ENCODE data around the gene HOXA2.

DNA sequence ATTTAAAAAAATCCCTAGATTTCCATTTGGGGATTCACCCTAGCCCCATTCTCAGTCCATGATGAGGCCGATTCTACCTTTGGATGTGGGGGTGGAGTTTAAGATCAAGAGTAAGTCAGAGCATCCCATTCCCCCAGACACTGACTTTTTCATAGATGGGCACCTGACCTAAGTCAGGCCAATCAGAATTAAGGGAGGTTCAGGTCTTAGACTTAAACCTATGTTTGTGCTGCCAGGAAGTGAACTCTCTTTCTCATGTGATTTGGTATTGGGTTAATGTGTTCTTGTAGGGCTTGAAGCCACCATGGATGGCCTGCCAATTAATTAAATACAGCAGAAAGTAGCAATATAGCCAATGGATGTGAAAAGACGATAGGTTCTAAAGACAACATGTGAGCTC lies 36.8 kb downstream of the HOXA2 start:
- TF ChIP-seq, protein P1, sequence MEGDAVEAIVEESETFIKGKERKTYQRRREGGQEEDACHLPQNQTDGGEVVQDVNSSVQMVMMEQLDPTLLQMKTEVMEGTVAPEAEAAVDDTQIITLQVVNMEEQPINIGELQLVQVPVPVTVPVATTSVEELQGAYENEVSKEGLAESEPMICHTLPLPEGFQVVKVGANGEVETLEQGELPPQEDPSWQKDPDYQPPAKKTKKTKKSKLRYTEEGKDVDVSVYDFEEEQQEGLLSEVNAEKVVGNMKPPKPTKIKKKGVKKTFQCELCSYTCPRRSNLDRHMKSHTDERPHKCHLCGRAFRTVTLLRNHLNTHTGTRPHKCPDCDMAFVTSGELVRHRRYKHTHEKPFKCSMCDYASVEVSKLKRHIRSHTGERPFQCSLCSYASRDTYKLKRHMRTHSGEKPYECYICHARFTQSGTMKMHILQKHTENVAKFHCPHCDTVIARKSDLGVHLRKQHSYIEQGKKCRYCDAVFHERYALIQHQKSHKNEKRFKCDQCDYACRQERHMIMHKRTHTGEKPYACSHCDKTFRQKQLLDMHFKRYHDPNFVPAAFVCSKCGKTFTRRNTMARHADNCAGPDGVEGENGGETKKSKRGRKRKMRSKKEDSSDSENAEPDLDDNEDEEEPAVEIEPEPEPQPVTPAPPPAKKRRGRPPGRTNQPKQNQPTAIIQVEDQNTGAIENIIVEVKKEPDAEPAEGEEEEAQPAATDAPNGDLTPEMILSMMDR (conservative IDR thresholded peaks at IDR 0.05 in 1 of 2, IDR thresholded peaks at IDR 0.05 in 1 of 2; ENCODE audit: low read depth in 1 of 2, low read length in 2 of 2), result no peak
- TF ChIP-seq EZH2 (IDR thresholded peaks at IDR 0.05; ENCODE audit: low read length, missing control alignments), result no peak
